IPS-15b (cell line): Measurements from ENCODE around the gene JPH2.
"Not testable (repeated sequence)": the region's sequence is repeated elsewhere in the genome, so short reads cannot be mapped to it uniquely, and the experiment has no call there.

Experiments used
- H3K27me3 ChIP-seq: one replicate; pipeline ENCODE4 v1.6.1; 2013; ENCODE audit warnings: low read length; ENCODE audit not compliant: control insufficient read depth, insufficient read depth
- H3K36me3 ChIP-seq: one replicate; pipeline ENCODE4 v1.6.1; 2013; ENCODE audit warnings: low read length; ENCODE audit not compliant: control insufficient read depth, insufficient read depth
- H3K4me1 ChIP-seq: one replicate; pipeline ENCODE4 v1.6.1; 2013; ENCODE audit warnings: mild to moderate bottlenecking, low read length; ENCODE audit not compliant: control insufficient read depth, insufficient read depth
- H3K4me3 ChIP-seq: one replicate; pipeline ENCODE4 v1.5.1; 2013; ENCODE audit warnings: low read depth, low read length
- H3K9ac ChIP-seq: one replicate; pipeline ENCODE4 v1.6.1; 2013; ENCODE audit warnings: low read depth, mild to moderate bottlenecking, low read length
- H3K9me3 ChIP-seq: one replicate; pipeline ENCODE4 v1.6.1; 2013; ENCODE audit warnings: mild to moderate bottlenecking, low read length; ENCODE audit not compliant: control insufficient read depth, insufficient read depth

Gene JPH2

GRCh38 chr20:44199877-44200276 is 12.9 kb upstream of the JPH2 start:
- H3K4me3 ChIP-seq, result no peak overlapping the region
- H3K9ac ChIP-seq, result no peak overlapping the region
- H3K27me3 ChIP-seq, result no peaks in the 10 kb centered on the region
- peaks cover 22% of the 10 kb centered on the region for H3K36me3 ChIP-seq
- no peaks in the 10 kb centered on the region for H3K9me3 ChIP-seq
- H3K4me1 ChIP-seq, result no peaks in the 10 kb centered on the region

- Histone ChIP-seq H3K9ac (no peak overlapping the region), H3K9me3 (no peaks in the 10 kb centered on the region), H3K36me3 (peaks cover 22% of the 10 kb centered on the region), H3K4me3 (no peak overlapping the region), H3K27me3 (no peaks in the 10 kb centered on the region), H3K4me1 (no peaks in the 10 kb centered on the region)
Measured at GRCh38 chr20:44198872-44199271, 11.9 kb upstream of the JPH2 start.

- Histone ChIP-seq H3K4me1 (no peaks in the 10 kb centered on the region), H3K27me3 (no peaks in the 10 kb centered on the region), H3K9ac (no peak overlapping the region), H3K9me3 (no peaks in the 10 kb centered on the region), H3K4me3 (no peak overlapping the region), H3K36me3 (peaks cover 18% of the 10 kb centered on the region)
Measured at GRCh38 chr20:44196271-44196670, 9.3 kb upstream of the JPH2 start.

GRCh38 chr20:44195605-44196004 is 8.6 kb upstream of the JPH2 start:
- Histone ChIP-seq H3K36me3 (peaks cover 14% of the 10 kb centered on the region), H3K9ac (no peak overlapping the region), H3K9me3 (no peaks in the 10 kb centered on the region), H3K4me1 (no peaks in the 10 kb centered on the region), H3K27me3 (no peaks in the 10 kb centered on the region), H3K4me3 (no peak overlapping the region)

GRCh38 chr20:44193801-44194200 is 6.8 kb upstream of the JPH2 start:
- no peaks in the 10 kb centered on the region for H3K4me1 ChIP-seq

GRCh38 chr20:44191640-44192039 is 4.7 kb upstream of the JPH2 start:
- not testable (repeated sequence) for H3K4me1 ChIP-seq, H3K4me3 ChIP-seq, H3K36me3 ChIP-seq, H3K9ac ChIP-seq, H3K27me3 ChIP-seq, H3K9me3 ChIP-seq

More at GRCh38 chr20:44193801-44194200, 6.8 kb upstream of the JPH2 start:
- no peak overlapping the region for H3K4me3 ChIP-seq
- H3K27me3 ChIP-seq, result no peaks in the 10 kb centered on the region
- peaks cover 11% of the 10 kb centered on the region for H3K36me3 ChIP-seq
- H3K9ac ChIP-seq, result no peak overlapping the region
- H3K9me3 ChIP-seq, result no peaks in the 10 kb centered on the region

GRCh38 chr20:44190197-44190852 is 3.3 kb upstream of the JPH2 start:
- H3K4me1 ChIP-seq, H3K4me3 ChIP-seq: not testable (repeated sequence)

GRCh38 chr20:44188752-44189151 is 1.8 kb upstream of the JPH2 start:
- Histone ChIP-seq H3K4me3 (no peak overlapping the region), H3K9me3 (no peaks in the 10 kb centered on the region), H3K27me3 (no peaks in the 10 kb centered on the region), H3K36me3 (no peaks in the 10 kb centered on the region), H3K9ac (no peak overlapping the region), H3K4me1 (no peaks in the 10 kb centered on the region)

More at GRCh38 chr20:44190197-44190852, 3.3 kb upstream of the JPH2 start:
- not testable (repeated sequence) for H3K9me3 ChIP-seq, H3K9ac ChIP-seq, H3K27me3 ChIP-seq, H3K36me3 ChIP-seq

- H3K9me3 ChIP-seq, result no peaks in the 10 kb centered on the region
- H3K36me3 ChIP-seq, result no peaks in the 10 kb centered on the region
- H3K9ac ChIP-seq, result no peak overlapping the region
- no peaks in the 10 kb centered on the region for H3K27me3 ChIP-seq
- peak overlapping the region; percentile 62 for H3K4me3 ChIP-seq
- H3K4me1 ChIP-seq, result no peaks in the 10 kb centered on the region
Measured at GRCh38 chr20:44187772-44188709, 1.1 kb upstream of the JPH2 start.

- Histone ChIP-seq H3K4me3 (peak overlapping the region; percentile 62), H3K9ac (peak overlapping the region; percentile 38), H3K9me3 (no peaks in the 10 kb centered on the region), H3K27me3 (no peaks in the 10 kb centered on the region), H3K4me1 (no peaks in the 10 kb centered on the region), H3K36me3 (no peaks in the 10 kb centered on the region)
Measured at GRCh38 chr20:44186674-44187053, 324 bp downstream of the JPH2 start.

- Histone ChIP-seq H3K9ac (no peak overlapping the region), H3K4me1 (peaks cover 2% of the 10 kb centered on the region), H3K9me3 (no peaks in the 10 kb centered on the region)
Measured at GRCh38 chr20:44186201-44186600, 787 bp downstream of the JPH2 start.

GRCh38 chr20:44185574-44185973 is 1.4 kb downstream of the JPH2 start:
- Histone ChIP-seq H3K9me3 (no peaks in the 10 kb centered on the region), H3K27me3 (no peaks in the 10 kb centered on the region), H3K4me3 (no peak overlapping the region), H3K9ac (no peak overlapping the region), H3K4me1 (peaks cover 4% of the 10 kb centered on the region), H3K36me3 (no peaks in the 10 kb centered on the region)

More at GRCh38 chr20:44186201-44186600, 787 bp downstream of the JPH2 start:
- Histone ChIP-seq H3K4me3 (no peak overlapping the region), H3K36me3 (no peaks in the 10 kb centered on the region), H3K27me3 (no peaks in the 10 kb centered on the region)
